ENCODE results near the gene BANF2.

BANF2 gene

DNA sequence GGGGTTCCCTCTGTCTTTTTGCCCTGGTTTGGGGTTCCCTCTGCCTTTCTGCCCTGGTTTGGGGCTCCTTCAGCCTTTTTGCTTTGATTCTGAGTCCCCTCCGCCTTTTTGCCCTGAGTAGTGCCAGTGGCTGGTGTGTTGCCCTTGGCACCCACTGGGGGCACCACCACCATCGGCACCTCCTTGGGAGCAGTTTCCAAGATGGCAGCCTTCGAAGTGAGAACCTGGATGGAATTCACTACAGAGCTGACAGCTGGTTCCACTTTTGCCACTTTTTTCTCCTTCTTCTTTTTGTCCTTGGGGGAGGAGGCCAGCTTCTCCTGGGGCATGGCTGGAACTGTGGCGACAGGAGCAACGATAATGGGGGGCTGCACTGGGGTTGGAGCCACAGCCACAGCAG lies 40.0 kb upstream of the BANF2 start:
- Histone ChIP-seq H3K4me3 (ENCODE audit: low read length) (no peak overlapping the region), H3K27ac (ENCODE audit: low read length) (no peak overlapping the region), H4K20me1 (ENCODE audit: insufficient read depth, low read length) (peaks cover 65% of the 10 kb centered on the region), H3K9me3 (replicated peaks; ENCODE audit: insufficient read depth, low read length) (no peaks in the 10 kb centered on the region), H3K4me2 (ENCODE audit: low read depth, low read length) (no peak overlapping the region), H3K79me2 (ENCODE audit: low read length) (peaks cover 100% of the 10 kb centered on the region), H3K9me2 (replicated peaks; ENCODE audit: insufficient read depth, low read length) (no peaks in the 10 kb centered on the region), H3K27me3 (replicated peaks; ENCODE audit: insufficient read depth, low read length) (no peaks in the 10 kb centered on the region), H3F3A (ENCODE audit: insufficient read depth, low read length) (no peaks in the 10 kb centered on the region; the same call in 1 of the 2 replicates), H2AFZ (ENCODE audit: low read length) (no peak overlapping the region), H3K9ac (ENCODE audit: low read length) (no peak overlapping the region), H3K4me1 (ENCODE audit: low read length) (peaks cover 8% of the 10 kb centered on the region; the same call in 1 of the 2 replicates), H3K36me3 (replicated peaks; ENCODE audit: insufficient read depth, low read length) (peaks cover 18% of the 10 kb centered on the region; the same call in 1 of the 2 replicates)
- TF ChIP-seq, protein P1, sequence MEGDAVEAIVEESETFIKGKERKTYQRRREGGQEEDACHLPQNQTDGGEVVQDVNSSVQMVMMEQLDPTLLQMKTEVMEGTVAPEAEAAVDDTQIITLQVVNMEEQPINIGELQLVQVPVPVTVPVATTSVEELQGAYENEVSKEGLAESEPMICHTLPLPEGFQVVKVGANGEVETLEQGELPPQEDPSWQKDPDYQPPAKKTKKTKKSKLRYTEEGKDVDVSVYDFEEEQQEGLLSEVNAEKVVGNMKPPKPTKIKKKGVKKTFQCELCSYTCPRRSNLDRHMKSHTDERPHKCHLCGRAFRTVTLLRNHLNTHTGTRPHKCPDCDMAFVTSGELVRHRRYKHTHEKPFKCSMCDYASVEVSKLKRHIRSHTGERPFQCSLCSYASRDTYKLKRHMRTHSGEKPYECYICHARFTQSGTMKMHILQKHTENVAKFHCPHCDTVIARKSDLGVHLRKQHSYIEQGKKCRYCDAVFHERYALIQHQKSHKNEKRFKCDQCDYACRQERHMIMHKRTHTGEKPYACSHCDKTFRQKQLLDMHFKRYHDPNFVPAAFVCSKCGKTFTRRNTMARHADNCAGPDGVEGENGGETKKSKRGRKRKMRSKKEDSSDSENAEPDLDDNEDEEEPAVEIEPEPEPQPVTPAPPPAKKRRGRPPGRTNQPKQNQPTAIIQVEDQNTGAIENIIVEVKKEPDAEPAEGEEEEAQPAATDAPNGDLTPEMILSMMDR (IDR thresholded peaks at IDR 0.05; ENCODE audit: low read length), result peak; percentile 11; the same call in 1 of the 2 replicates
- no peak for TF ChIP-seq EZH2phosphoT487 (IDR thresholded peaks at IDR 0.05; ENCODE audit: low read length)
- DNase-seq, result no peak

DNA sequence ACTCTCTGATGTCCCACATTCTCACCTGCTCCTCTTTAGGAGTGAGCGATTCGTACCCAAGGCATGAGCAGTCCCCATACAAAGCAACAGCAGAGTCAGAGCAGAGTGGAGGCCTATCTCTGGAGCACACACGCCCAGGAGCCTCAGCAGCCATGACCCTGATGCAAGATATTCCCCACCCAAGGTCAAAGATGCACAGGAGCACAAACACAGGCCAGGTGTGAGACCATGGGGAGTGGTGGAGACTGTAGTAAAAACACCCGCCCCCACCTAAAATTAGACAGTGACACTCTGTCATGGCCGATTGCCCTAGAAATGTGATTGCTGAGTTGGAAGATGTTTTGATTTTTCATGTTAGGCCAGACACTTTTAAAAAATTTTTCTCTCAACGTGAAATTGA lies 39.1 kb upstream of the BANF2 start:
- no peaks in the 10 kb centered on the region for H3K27me3 ChIP-seq (replicated peaks; ENCODE audit: insufficient read depth, low read length)
- peaks cover 8% of the 10 kb centered on the region for H3K4me1 ChIP-seq (ENCODE audit: low read length)
- no peaks in the 10 kb centered on the region for H3K9me2 ChIP-seq (replicated peaks; ENCODE audit: insufficient read depth, low read length)
- DNase-seq, result no peak
- no peak overlapping the region for H3K27ac ChIP-seq (ENCODE audit: low read length)
- H3K79me2 ChIP-seq (ENCODE audit: low read length), result peaks cover 100% of the 10 kb centered on the region
- no peaks in the 10 kb centered on the region for H3K9me3 ChIP-seq (replicated peaks; ENCODE audit: insufficient read depth, low read length)
- H3F3A ChIP-seq (ENCODE audit: insufficient read depth, low read length), result no peaks in the 10 kb centered on the region; the same call in 1 of the 2 replicates
- H3K36me3 ChIP-seq (replicated peaks; ENCODE audit: insufficient read depth, low read length), result peaks cover 16% of the 10 kb centered on the region; the same call in 1 of the 2 replicates
- H3K9ac ChIP-seq (ENCODE audit: low read length), result no peak overlapping the region
- no peak for TF ChIP-seq EZH2 (optimal IDR thresholded peaks at IDR 0.05; ENCODE audit: low read depth, low read length)
- TF ChIP-seq, protein P1 (IDR thresholded peaks at IDR 0.05; ENCODE audit: low read length), result no peak
- TF ChIP-seq EZH2phosphoT487 (IDR thresholded peaks at IDR 0.05; ENCODE audit: low read length), result no peak
- H3K4me2 ChIP-seq (ENCODE audit: low read depth, low read length), result no peak overlapping the region
- no peak overlapping the region for H2AFZ ChIP-seq (ENCODE audit: low read length)
- no peak overlapping the region for H3K4me3 ChIP-seq (ENCODE audit: low read length)
- H4K20me1 ChIP-seq (ENCODE audit: insufficient read depth, low read length), result peaks cover 66% of the 10 kb centered on the region

DNA sequence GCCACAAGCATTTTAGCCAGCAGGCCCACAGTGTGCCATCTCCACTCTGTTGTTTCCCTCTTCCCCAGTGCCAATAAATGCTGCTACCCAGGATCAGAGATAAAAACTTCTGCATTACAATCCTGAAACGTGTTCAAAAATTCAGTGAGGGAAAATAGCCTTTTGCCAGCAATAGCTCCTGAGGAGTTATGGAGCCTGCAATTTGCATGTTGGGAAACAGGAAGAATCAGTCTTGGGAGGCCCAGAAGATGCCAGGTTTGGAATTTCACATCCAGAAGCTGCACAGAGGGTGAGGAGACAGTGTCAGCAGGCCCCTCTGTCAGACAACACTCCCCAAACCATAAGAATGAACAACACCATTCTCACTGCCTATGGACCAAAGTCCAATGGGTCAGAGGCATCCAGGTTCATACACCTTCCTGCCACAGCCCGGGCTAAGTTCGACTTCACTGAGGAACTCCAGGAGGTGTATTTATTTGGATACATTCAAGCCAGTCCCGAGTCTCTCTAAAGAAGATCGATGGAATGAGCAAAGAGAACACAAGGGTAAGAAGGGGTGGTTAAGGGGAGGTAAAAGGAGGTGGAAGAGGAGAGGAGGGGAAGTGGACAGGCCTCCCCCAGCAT lies 38.5 kb upstream of the BANF2 start:
- Histone ChIP-seq H3K9me2 (replicated peaks; ENCODE audit: insufficient read depth, low read length) (no peaks in the 10 kb centered on the region), H3K27ac (ENCODE audit: low read length) (no peak overlapping the region), H3K4me2 (ENCODE audit: low read depth, low read length) (no peak overlapping the region), H3K4me1 (ENCODE audit: low read length) (peaks cover 13% of the 10 kb centered on the region), H3K9ac (ENCODE audit: low read length) (no peak overlapping the region), H3K9me3 (replicated peaks; ENCODE audit: insufficient read depth, low read length) (no peaks in the 10 kb centered on the region), H4K20me1 (ENCODE audit: insufficient read depth, low read length) (peaks cover 70% of the 10 kb centered on the region), H3K4me3 (ENCODE audit: low read length) (no peak overlapping the region), H3F3A (ENCODE audit: insufficient read depth, low read length) (no peaks in the 10 kb centered on the region; the same call in 1 of the 2 replicates), H3K36me3 (replicated peaks; ENCODE audit: insufficient read depth, low read length) (peaks cover 16% of the 10 kb centered on the region; the same call in 1 of the 2 replicates), H3K79me2 (ENCODE audit: low read length) (peaks cover 100% of the 10 kb centered on the region), H2AFZ (ENCODE audit: low read length) (no peak overlapping the region), H3K27me3 (replicated peaks; ENCODE audit: insufficient read depth, low read length) (no peaks in the 10 kb centered on the region)
- no peak for DNase-seq
- TF ChIP-seq, protein P1 (IDR thresholded peaks at IDR 0.05; ENCODE audit: low read length), result no peak
